ENCODE results near the gene VIP. TPM values are rescaled to one million over a fixed set of nuclear protein-coding genes. Genes with fewer than 3 reads are reported as not detected.

The VIP gene
- total and polyA plus RNA-seq, 2 experiments from 2014 or later = not detected

DNA sequence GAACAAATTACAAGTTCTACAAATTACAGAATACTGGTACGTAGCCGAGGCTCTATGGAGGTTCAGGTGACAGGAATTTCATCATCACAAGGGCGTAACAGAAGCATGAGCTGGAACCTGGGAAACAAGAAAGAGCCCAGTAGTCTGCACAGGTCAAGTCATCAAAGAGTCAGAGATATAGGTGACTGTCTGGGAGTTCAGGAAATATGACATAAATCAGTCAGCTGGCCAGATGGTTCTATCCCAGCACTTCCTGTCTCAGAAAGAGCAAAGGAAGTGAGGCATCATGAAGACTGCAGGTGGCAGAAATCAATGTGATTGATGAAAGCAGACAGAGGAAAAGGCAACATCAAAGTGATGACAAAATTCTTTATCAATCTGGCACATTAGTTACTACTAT is 29.6 kb upstream of the VIP start:
- DNase-seq (ENCODE audit: low read depth in 1 of 2, low spot score in 1 of 2) = no peak
- H3K4me1 ChIP-seq (ENCODE audit: low read depth) = no peaks in the 10 kb centered on the region
- no peak overlapping the region for H3K27ac ChIP-seq
- no peaks in the 10 kb centered on the region for H3K36me3 ChIP-seq
- H3K27me3 ChIP-seq = no peaks in the 10 kb centered on the region
- TF ChIP-seq, protein P1, sequence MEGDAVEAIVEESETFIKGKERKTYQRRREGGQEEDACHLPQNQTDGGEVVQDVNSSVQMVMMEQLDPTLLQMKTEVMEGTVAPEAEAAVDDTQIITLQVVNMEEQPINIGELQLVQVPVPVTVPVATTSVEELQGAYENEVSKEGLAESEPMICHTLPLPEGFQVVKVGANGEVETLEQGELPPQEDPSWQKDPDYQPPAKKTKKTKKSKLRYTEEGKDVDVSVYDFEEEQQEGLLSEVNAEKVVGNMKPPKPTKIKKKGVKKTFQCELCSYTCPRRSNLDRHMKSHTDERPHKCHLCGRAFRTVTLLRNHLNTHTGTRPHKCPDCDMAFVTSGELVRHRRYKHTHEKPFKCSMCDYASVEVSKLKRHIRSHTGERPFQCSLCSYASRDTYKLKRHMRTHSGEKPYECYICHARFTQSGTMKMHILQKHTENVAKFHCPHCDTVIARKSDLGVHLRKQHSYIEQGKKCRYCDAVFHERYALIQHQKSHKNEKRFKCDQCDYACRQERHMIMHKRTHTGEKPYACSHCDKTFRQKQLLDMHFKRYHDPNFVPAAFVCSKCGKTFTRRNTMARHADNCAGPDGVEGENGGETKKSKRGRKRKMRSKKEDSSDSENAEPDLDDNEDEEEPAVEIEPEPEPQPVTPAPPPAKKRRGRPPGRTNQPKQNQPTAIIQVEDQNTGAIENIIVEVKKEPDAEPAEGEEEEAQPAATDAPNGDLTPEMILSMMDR (IDR thresholded peaks at IDR 0.05; ENCODE audit: low read depth, low read length) = no peak
- no peaks in the 10 kb centered on the region for H3K9me3 ChIP-seq (ENCODE audit: low read depth)
- no peak overlapping the region for H3K4me3 ChIP-seq

DNA sequence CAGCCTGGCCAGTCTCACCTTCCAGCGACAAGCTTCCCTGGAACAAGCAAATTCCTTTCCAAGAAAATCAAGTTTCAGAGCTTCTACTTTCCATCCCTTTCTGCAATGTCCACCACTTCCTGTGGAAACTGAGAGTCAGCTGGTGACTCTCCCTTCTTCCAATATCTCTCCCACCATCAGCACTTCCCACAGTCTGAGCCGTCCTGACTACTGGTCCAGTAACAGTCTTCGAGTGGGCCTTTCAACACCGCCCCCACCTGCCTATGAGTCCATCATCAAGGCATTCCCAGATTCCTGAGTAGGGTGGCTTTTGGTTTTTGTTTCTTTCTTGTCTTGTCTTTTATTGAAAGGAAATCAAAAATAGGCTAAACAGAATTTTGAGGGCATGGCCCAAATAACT is 28.6 kb upstream of the VIP start:
- H3K27me3 ChIP-seq = no peaks in the 10 kb centered on the region
- TF ChIP-seq, protein P1 (IDR thresholded peaks at IDR 0.05; ENCODE audit: low read depth, low read length) = no peak
- H3K4me1 ChIP-seq (ENCODE audit: low read depth) = no peaks in the 10 kb centered on the region
- H3K36me3 ChIP-seq = no peaks in the 10 kb centered on the region
- H3K9me3 ChIP-seq (ENCODE audit: low read depth) = no peaks in the 10 kb centered on the region
- no peak overlapping the region for H3K27ac ChIP-seq
- DNase-seq (ENCODE audit: low read depth in 1 of 2, low spot score in 1 of 2) = no peak
- H3K4me3 ChIP-seq = no peak overlapping the region

- TF ChIP-seq, protein P1 (IDR thresholded peaks at IDR 0.05; ENCODE audit: low read depth, low read length) = no peak
- no peak overlapping the region for H3K4me3 ChIP-seq
- no peaks in the 10 kb centered on the region for H3K9me3 ChIP-seq (ENCODE audit: low read depth)
- H3K4me1 ChIP-seq (ENCODE audit: low read depth) = no peaks in the 10 kb centered on the region
- H3K27ac ChIP-seq = no peak overlapping the region
- no peaks in the 10 kb centered on the region for H3K27me3 ChIP-seq
- no peaks in the 10 kb centered on the region for H3K36me3 ChIP-seq
- peak in 1 of 2 donors; percentile 57 for DNase-seq (ENCODE audit: low read depth in 1 of 2, low spot score in 1 of 2)
Measured at GRCh38 chr6:152723398-152723797, 27.2 kb upstream of the VIP start.

DNA sequence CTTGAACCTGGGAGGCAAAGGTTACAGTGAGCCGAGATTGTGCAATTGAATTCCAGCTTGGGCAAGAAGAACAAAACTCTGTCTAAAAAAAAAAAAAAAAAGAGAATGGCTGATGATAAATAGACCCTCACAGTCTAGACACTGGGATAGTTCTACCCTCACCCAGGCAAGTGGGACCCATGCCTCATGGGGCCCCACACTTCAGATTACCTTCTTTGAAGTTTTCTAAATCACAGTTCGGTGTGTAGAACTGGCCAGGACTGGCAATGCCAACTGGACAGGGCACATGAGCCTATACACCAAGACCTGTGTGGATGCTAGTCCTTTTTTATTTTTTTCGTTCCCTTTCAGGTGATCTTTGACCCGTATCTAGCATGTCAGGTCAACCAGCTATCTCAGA is 24.3 kb upstream of the VIP start:
- no peak for DNase-seq (ENCODE audit: low read depth in 1 of 2, low spot score in 1 of 2)
- Histone ChIP-seq H3K27me3 (no peaks in the 10 kb centered on the region), H3K4me1 (ENCODE audit: low read depth) (no peaks in the 10 kb centered on the region), H3K27ac (no peak overlapping the region), H3K9me3 (ENCODE audit: low read depth) (no peaks in the 10 kb centered on the region), H3K4me3 (no peak overlapping the region), H3K36me3 (no peaks in the 10 kb centered on the region)
- TF ChIP-seq, protein P1 (IDR thresholded peaks at IDR 0.05; ENCODE audit: low read depth, low read length) = no peak

DNA sequence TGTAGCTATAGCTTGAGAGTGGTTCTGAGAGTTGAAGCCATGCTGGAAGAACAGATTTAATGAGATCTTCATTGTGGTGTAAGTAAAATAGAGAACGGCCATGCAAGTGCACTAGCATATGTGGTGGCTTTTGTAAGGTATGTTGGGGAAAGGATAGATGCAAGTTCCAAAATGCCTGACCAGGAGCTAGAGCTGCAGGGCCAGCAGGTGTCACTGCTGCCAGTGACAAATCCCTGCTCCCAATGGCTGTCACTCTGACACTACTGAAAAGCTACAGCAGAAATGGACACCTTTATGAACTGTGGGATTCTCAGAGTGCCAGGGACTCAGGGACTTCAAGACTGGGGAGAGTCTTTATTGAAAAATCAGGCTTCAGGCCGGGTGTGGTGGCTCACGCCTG is 23.1 kb upstream of the VIP start:
- TF ChIP-seq, protein P1 (IDR thresholded peaks at IDR 0.05; ENCODE audit: low read depth, low read length) = no peak
- Histone ChIP-seq H3K4me3 (no peak overlapping the region), H3K36me3 (no peaks in the 10 kb centered on the region), H3K27me3 (no peaks in the 10 kb centered on the region), H3K4me1 (ENCODE audit: low read depth) (no peaks in the 10 kb centered on the region), H3K27ac (no peak overlapping the region), H3K9me3 (ENCODE audit: low read depth) (no peaks in the 10 kb centered on the region)
- DNase-seq (ENCODE audit: low read depth in 1 of 2, low spot score in 1 of 2) = no peak

DNA sequence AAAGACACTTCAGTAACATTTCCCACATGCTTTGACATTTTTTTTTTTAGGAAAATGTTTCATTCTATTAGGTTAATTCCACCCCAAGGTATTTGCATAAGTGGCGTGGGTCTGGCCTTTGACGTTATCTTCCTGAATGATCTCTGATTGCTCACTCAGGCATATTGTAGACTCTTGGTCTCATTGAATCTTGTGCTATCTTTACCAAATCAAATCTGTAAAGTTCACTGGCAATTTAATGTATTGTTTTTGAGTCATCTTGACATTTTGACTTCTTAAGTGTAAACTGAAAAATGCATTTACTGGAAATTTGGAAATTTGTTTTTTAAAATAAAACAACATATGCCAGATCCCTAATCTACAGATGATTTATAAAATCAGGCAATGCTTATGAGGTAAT is 16.0 kb upstream of the VIP start:
- TF ChIP-seq, protein P1 (IDR thresholded peaks at IDR 0.05; ENCODE audit: low read depth, low read length) = no peak
- Histone ChIP-seq H3K27ac (no peak overlapping the region), H3K4me3 (no peak overlapping the region), H3K9me3 (ENCODE audit: low read depth) (no peaks in the 10 kb centered on the region), H3K4me1 (ENCODE audit: low read depth) (no peaks in the 10 kb centered on the region), H3K36me3 (no peaks in the 10 kb centered on the region), H3K27me3 (no peaks in the 10 kb centered on the region)
- DNase-seq (ENCODE audit: low read depth in 1 of 2, low spot score in 1 of 2) = no peak
